ENCODE measurements around the gene TCF4. TPM values are rescaled to one million over a fixed set of nuclear protein-coding genes. Genes with fewer than 3 reads are reported as not detected.
A peak's percentile ranks its signal among the peaks of the same experiment; 100 is the strongest.

The TCF4 gene
- total RNA-seq, 1 experiment from 2014 or later = 143 TPM

DNA sequence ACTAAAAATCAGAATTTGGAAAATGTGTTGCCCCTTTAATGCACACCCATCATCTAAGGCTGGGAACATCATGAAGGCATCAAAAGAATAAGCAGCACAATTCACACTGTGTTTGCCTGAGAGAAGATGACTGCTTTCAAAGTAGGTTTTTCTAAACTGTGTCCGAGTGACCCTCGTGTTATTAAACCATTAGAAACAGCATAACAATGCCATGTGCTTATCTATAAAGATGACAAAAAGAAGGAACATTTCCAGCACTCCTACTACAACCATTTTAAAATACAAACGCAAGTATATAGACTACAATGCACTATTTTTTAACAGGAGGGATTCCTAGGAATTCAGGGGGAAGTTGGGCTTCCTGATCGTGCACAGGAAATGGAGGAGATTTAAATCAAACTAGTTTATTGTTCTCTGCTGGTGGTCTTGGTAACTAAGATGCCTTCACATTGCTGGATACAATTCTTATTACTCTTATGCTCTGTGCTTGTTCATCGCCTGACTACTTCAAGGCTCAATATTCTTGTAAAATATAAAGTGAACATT is 322.8 kb downstream of the TCF4 start:
- no TSS peak for BruUV-seq (replicated peaks)
- intact Hi-C loops (cut with micrococcal nuclease; ENCODE audit: unreplicated experiment) = no loop called here
- Histone ChIP-seq H3K4me1 (ENCODE audit: insufficient read depth, low read length, poor library complexity, severe bottlenecking) (peaks cover 45% of the 10 kb centered on the region), H3K36me3 (ENCODE audit: insufficient read depth, low read length, poor library complexity, severe bottlenecking) (peaks cover 77% of the 10 kb centered on the region), H3K27me3 (replicated peaks; ENCODE audit: insufficient read depth, low read depth, low read length, poor library complexity) (no peaks in the 10 kb centered on the region), H3K4me3 (ENCODE audit: low read depth, low read length, poor library complexity, severe bottlenecking) (no peak overlapping the region), H3K27ac (ENCODE audit: low read depth, low read length, poor library complexity, severe bottlenecking) (peak overlapping the region; percentile 8), H3K9me3 (ENCODE audit: low read depth, low read length, poor library complexity, severe bottlenecking) (no peaks in the 10 kb centered on the region)
- TF ChIP-seq EZH2 (IDR thresholded peaks at IDR 0.05; ENCODE audit: borderline replicate concordance, low read depth, low read length, poor library complexity, severe bottlenecking) (no peak), CTCF (conservative IDR thresholded peaks at IDR 0.05; ENCODE audit: low read depth, low read length) (no peak)
- CTCF ChIA-PET = no interaction called here
- POLR2A ChIA-PET (ENCODE audit: low non-redundant PET) = no interaction called here
- peak; percentile 81 for DNase-seq (ENCODE audit: low spot score)

- POLR2A ChIA-PET (ENCODE audit: low non-redundant PET) = no interaction called here
- intact Hi-C loops (cut with micrococcal nuclease; ENCODE audit: unreplicated experiment) = no loop called here
Measured at GRCh38 chr18:55264108-55264507, 323.9 kb downstream of the TCF4 start.

DNA sequence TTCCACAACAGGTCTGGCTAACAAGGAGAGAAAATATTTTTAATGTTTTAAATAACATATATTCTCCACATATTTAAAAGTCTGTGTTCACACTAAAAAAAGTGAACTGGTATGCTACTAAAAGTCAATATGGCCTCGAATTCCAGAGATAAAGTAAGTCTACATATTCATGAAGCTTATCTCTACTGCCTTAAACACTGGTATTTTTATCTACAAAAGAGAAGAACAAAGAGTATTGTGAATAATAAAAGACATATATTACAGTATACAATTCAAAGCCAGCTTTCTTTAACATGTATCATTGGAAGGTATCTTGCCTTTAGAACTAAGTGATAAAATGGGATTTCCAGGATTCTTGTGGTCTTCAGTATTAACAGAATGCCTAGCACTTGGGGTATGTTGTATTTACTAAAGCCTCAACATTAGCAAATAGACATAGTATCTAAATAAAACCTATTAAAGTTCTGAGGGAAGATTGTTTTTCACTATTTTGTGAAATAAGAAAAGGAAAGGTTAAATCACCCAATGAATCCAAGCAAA is 325.9 kb downstream of the TCF4 start:
- intact Hi-C loops (cut with micrococcal nuclease; ENCODE audit: unreplicated experiment) = no loop called here
- Histone ChIP-seq H3K4me1 (ENCODE audit: insufficient read depth, low read length, poor library complexity, severe bottlenecking) (peaks cover 32% of the 10 kb centered on the region), H3K9me3 (ENCODE audit: low read depth, low read length, poor library complexity, severe bottlenecking) (no peaks in the 10 kb centered on the region), H3K4me3 (ENCODE audit: low read depth, low read length, poor library complexity, severe bottlenecking) (no peak overlapping the region), H3K27me3 (replicated peaks; ENCODE audit: insufficient read depth, low read depth, low read length, poor library complexity) (no peaks in the 10 kb centered on the region), H3K27ac (ENCODE audit: low read depth, low read length, poor library complexity, severe bottlenecking) (no peak overlapping the region), H3K36me3 (ENCODE audit: insufficient read depth, low read length, poor library complexity, severe bottlenecking) (peaks cover 72% of the 10 kb centered on the region)
- BruUV-seq (replicated peaks) = no TSS peak
- TF ChIP-seq EZH2 (IDR thresholded peaks at IDR 0.05; ENCODE audit: borderline replicate concordance, low read depth, low read length, poor library complexity, severe bottlenecking) (no peak), CTCF (conservative IDR thresholded peaks at IDR 0.05; ENCODE audit: low read depth, low read length) (no peak)
- ChIA-PET POLR2A (ENCODE audit: low non-redundant PET) (no interaction called here), CTCF (no interaction called here)
- DNase-seq (ENCODE audit: low spot score) = no peak

More at GRCh38 chr18:55264108-55264507, 323.9 kb downstream of the TCF4 start:
- Histone ChIP-seq H3K27me3 (replicated peaks; ENCODE audit: insufficient read depth, low read depth, low read length, poor library complexity) (no peaks in the 10 kb centered on the region), H3K27ac (ENCODE audit: low read depth, low read length, poor library complexity, severe bottlenecking) (peak overlapping the region; percentile 8), H3K4me3 (ENCODE audit: low read depth, low read length, poor library complexity, severe bottlenecking) (no peak overlapping the region), H3K36me3 (ENCODE audit: insufficient read depth, low read length, poor library complexity, severe bottlenecking) (peaks cover 75% of the 10 kb centered on the region), H3K9me3 (ENCODE audit: low read depth, low read length, poor library complexity, severe bottlenecking) (no peaks in the 10 kb centered on the region), H3K4me1 (ENCODE audit: insufficient read depth, low read length, poor library complexity, severe bottlenecking) (peaks cover 45% of the 10 kb centered on the region)
- DNase-seq (ENCODE audit: low spot score) = no peak
- CTCF ChIA-PET = interaction anchor here (0.5 kb wide), 1 partner anchor 28 kb away, joined by 4 read pairs; no protein-coding TSS in a partner anchor
- no peak for TF ChIP-seq EZH2 (IDR thresholded peaks at IDR 0.05; ENCODE audit: borderline replicate concordance, low read depth, low read length, poor library complexity, severe bottlenecking)
- no peak for TF ChIP-seq CTCF (conservative IDR thresholded peaks at IDR 0.05; ENCODE audit: low read depth, low read length)
- BruUV-seq (replicated peaks) = no TSS peak

Data from A673 (cell line).